ENCODE results near the gene FRMD4B.

GRCh38 chr3:69326855-69327300 is 59.0 kb downstream of the FRMD4B start:
- TF ChIP-seq CTCF (IDR thresholded peaks at IDR 0.05): no peak
- TF ChIP-seq POLR2AphosphoS5 (IDR thresholded peaks at IDR 0.05; ENCODE audit: low read depth, low read length): no peak
- TF ChIP-seq TCF7L2 (IDR thresholded peaks at IDR 0.05; ENCODE audit: low read depth, low read length): no peak
